HG02678 (cell line): ENCODE measurements around the gene CHRNA4.

Experiments used
- ATAC-seq: cut with Tn5 transposase; IDR thresholded peaks from one replicate; pipeline ENCODE4 v1.9.1; 2021; ENCODE audit warnings: mild to moderate bottlenecking, moderate library complexity; ENCODE audit not compliant: unreplicated experiment

CHRNA4 gene

DNA sequence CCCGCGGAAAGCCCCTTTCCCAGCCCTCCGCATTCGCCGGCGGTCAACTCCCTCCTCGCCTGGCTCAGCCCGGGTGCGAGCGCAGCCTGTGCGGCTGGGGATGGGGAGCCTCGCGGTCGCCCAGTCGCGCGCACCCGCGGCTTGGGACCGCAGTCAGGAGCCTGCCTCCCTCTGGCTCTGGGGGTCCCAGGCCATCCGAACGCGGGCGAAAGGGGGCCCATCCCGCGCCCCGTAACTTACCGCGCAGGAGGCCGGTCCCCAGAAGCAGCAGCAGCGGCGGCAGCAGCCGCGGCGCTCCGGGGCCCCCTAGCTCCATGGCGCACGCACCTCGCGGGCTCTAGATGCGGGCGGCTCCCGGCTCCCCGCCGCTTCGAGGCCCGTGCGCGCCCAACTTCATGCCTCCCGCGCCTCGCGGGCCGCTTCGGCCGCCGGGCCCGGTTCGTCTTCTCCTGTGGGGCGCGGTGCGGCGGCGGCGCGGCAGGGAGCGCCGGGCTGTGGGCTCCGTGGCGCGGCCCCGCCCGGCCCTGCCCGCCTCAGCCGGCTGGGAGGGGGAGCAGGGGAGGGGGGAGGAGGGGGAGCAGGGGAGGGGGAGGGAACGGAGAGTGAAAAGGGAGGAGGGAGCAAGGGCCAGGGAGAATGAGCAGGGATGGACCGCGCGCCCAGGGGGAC is at the start of gene CHRNA4:
Gene CHRNA4, minus strand, starts transcription at position 500 of the 669 bp plus-strand sequence. Its CDS starts 184 bp downstream, at position 316.
- no peak for ATAC-seq

GRCh38 chr20:63409834-63410435 is 48.8 kb upstream of the CHRNA4 start:
- no peak for ATAC-seq

DNA sequence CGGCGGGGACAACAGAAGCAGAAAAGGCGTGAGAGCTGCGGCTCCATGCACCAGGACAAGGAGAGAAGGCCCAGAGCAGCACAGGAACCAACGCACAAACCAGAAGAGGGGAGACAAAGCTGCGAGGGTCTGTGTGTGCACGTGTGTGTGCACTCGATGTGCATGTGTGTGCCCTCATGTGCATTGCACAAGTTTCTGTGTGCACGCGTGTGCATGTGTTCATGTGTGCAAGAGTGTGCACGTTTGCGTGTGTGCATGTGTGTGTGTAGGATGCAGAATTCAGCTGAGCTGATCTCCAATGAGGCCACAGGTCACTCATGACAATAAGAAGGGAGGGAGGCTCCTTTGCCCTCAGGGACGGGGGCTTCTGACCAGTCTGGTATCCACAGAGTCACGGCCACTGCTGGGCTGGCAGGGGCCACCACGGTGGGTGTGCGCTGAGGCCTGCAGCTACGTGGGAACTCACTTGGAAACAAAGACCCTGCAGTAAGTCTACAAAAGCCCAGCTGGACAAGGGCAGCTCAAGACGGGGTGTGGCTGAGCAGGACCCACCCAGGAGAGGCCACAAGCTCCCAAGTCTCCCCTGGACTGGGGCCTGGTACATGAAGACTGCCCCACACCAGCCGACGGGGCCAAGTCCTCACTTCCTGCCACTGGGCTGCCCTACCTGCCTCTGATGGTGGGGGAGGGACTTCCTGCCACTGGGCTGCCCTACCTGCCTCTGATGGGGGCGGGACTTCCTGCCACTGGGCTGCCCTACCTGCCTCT is 48.1 kb upstream of the CHRNA4 start:
- no peak for ATAC-seq

GRCh38 chr20:63408684-63409046 is 47.5 kb upstream of the CHRNA4 start:
- no peak for ATAC-seq

- ATAC-seq = no peak
Observed at GRCh38 chr20:63407928-63408683, 47.0 kb upstream of the CHRNA4 start.

- ATAC-seq = no peak
Observed at GRCh38 chr20:63406617-63407245, 45.6 kb upstream of the CHRNA4 start.

DNA sequence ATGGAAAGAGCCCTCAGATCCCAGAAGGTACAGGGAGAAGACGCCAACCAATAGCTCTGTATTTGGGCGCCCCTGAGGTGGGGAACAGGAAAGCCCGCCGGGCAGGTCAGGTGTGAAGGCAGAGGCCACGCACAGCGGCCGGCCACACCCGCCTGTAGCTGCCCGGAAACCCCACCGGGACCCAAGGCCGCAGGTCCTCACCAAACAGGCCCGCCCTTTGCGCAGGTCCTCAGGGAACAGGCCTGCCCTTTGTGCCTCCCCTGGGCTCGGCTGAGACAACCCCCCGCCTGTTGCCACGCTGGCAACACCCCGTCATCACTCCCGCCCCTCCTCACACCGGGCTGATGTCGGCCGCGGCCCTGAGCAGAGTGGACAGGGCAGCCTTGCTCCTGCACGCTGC is 44.9 kb upstream of the CHRNA4 start:
- no peak for ATAC-seq

- no peak for ATAC-seq
Observed at GRCh38 chr20:63405102-63405730, 44.1 kb upstream of the CHRNA4 start.

- no peak for ATAC-seq
Observed at GRCh38 chr20:63404129-63405085, 43.3 kb upstream of the CHRNA4 start.

DNA sequence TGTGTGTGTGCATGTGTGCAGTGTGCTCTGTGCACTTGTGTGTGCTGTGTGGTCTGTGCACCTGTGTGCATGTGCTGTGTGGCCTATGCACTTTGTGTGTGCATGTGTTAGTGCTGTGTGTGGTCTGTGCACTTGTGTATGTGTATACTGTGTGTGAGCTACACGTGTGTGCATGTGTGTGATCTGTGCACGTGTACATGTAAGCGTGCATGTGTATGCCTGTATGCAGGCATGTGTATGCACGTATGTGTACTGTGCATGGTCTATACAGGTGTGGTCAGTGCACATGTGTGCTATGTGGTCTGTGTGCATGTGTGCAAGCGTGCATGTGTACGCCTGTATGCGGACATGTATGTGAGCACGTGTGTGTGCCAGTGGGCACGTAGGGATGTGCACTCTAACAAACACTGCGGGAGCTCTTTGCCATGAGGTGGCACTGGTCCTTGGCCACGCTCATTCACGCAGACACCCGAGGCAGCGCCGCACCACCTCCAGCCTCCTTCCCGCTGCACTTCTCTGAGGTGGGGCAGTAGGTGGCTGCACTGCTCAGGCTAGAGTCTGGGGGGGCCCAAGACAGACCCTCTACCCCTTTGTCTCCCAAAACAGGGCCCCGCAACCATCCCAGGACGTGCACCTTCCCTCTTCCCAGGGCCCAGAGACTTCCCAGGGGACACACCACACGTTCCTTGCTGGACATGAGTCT is 42.4 kb upstream of the CHRNA4 start:
- ATAC-seq = no peak

- ATAC-seq = no peak
Observed at GRCh38 chr20:63402860-63403220, 41.7 kb upstream of the CHRNA4 start.

DNA sequence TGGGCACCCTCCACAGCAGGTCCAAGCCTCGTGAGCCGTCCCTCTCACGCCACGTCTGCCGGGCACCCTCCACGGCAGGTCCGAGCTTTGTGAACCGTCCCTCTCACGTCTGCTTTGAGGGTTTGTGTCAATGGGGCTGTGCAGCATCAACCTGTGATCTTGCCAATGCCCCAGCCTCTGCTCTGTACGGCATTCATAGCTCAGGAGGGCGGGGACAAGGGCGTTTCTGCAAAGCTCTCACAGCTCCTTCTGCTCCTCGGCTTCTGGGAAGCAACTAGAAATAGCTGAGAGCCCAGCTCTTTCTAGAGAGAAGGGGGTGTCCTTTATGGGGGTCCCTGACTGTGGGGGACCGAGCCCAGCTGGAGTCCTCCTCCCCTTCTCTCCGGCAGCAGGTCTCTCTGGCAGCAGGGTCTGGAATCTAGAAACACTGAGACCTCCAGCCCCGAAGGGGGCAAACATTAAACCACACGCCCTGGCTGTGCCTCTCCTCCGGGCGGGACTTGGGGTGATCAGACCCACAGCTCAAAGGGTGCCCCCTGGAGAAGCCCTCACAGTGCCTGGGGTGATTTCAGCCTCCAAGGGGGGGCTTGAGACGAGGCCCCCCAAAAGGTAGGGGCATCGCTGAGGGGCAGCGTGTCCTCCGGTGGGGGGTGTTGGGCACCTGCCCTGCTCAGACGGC is 41.2 kb upstream of the CHRNA4 start:
- no peak for ATAC-seq

DNA sequence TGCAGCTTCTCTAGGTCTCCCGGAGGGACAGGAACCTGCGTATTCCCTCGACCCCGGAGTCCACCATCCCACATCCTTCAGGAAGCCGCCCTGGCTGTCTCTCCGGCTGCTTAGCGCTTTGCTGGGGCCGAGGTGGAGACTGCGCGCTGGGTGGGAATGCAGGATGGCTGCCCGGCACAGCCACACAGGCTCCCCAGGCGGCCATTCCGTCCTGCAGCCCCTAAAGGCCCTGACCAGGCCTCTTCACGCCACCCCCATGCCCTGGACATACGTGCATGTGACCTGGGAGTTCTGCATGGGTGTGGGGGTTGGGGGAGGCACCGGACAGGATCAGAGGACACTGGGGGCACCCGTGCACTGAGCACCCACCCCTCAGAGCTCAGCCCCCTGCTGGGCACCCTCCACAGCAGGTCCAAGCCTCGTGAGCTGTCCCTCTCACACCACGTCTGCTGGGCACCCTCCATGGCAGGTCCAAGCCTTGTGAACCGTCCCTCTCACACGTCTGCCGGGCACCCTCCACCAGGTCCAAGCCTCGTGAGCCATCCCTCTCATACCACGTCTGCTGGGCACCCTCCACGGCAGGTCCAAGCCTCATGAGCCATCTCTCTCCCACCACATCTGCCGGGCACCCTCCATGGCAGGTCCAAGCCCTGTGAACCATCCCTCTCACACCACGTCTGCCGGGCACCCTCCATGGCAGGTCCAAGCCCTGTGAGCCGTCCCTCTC is 40.4 kb upstream of the CHRNA4 start:
- ATAC-seq = no peak

- ATAC-seq = no peak
Observed at GRCh38 chr20:63400486-63401210, 39.5 kb upstream of the CHRNA4 start.

DNA sequence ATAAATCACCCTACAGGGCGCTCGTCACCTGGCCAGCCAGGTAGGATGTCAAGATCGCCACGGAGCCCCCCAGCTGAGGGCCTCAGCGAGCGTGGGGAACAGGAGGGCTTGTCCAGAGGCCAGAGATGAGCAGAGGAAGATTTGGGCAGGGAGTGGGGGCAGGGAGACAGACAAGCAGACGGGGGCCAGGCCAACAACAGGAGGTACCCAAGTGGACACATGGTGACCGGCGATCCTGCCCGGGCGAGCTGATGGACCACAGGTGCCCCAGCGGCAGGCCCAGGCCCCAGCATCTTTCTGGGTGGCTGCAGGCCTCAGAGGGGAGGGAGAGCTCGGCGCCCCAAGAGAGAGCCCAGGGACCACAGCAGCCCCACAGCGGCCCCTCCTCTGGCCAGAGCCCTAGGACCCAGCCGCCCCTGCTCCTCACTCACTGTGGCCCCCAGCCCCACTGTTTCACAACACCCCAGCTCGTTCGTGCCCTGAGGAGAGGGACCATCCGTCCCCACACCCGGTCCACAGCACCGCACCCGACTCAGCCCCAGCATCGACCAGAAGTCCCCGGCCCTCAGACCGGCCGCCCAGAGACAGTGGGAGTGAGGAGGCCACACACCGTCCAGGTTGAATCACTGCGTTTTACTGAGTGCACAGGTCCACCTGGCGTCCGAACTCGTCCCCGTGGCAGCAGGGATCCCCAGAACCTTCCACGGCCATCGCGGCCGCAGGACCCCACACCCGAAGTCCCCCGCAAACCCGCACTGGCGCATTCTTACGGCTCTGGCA is 38.6 kb upstream of the CHRNA4 start:
- no peak for ATAC-seq
